A549 treated with ZK216348 at 1 μM for 4 hours (cell line): ENCODE results near the gene OR51I2. TPM values are rescaled to one million over a fixed set of nuclear protein-coding genes. Genes with fewer than 3 reads are reported as not detected.

ENCODE experiments used
- total RNA-seq: library from RNA; stranded (reverse); fragments of 200-300 nt; extraction: Qiagen RNA extraction; gene quantifications from 5 replicates; pipeline ENCODE4 v1.2.3, GENCODE V29; 2022; ENCODE audit warnings: low read depth

The OR51I2 gene
- total RNA-seq: not detected in 5 replicates

GRCh38 chr11:5449023-5449422, at the start of gene OR51I2:
TSS of gene OR51I2 (plus strand) at chr11:5449323. CDS start at chr11:5453489, 4,166 bp downstream.

GRCh38 chr11:5421811-5422210, 27.3 kb upstream of the OR51I2 start, which contains the start of gene OR51Q1:
TSS of gene OR51Q1 (plus strand) at chr11:5422111. CDS start at chr11:5422201, 90 bp downstream.

GRCh38 chr11:5441414-5441813, 7.7 kb upstream of the OR51I2 start, which contains the start of gene OR51I1:
TSS of gene OR51I1 (minus strand) at chr11:5441514. CDS start at chr11:5441514, 0 bp downstream.

GRCh38 chr11:5488385-5488784, 39.3 kb downstream of the OR51I2 start, which contains the start of gene OR52D1:
TSS of gene OR52D1 (plus strand) at chr11:5488685. CDS start at chr11:5488707, 22 bp downstream.

Other genes with a start within 250 kb of the OR51I2 start
- not detected in 5 replicates for gene OR51V1, start 248.6 kb upstream of the OR51I2 start, total RNA-seq
- not detected in 5 replicates for gene HBB, start 222.3 kb upstream of the OR51I2 start, total RNA-seq
- gene HBD, start 214.8 kb upstream of the OR51I2 start, total RNA-seq: not detected in 5 replicates
- not detected in 5 replicates for gene HBG1, start 199.5 kb upstream of the OR51I2 start, total RNA-seq
- gene HBG2, start 194.5 kb upstream of the OR51I2 start, total RNA-seq: not detected in 5 replicates
- 0.53 TPM in 1 of 5 replicates, not detected in the others for gene HBE1, start 179.4 kb upstream of the OR51I2 start, total RNA-seq
- not detected in 5 replicates for gene OR51B4, start 147.4 kb upstream of the OR51I2 start, total RNA-seq
- not detected in 5 replicates for gene OR51B2, start 125.0 kb upstream of the OR51I2 start, total RNA-seq
- 0.47 TPM in 1 of 5 replicates, not detected in the others for gene OR51B5, start 105.8 kb upstream of the OR51I2 start, total RNA-seq
- not detected in 5 replicates for gene OR51B6, start 97.8 kb upstream of the OR51I2 start, total RNA-seq
- gene OR51M1, start 65.5 kb upstream of the OR51I2 start, total RNA-seq: not detected in 5 replicates
- not detected in 5 replicates for gene OR51Q1, start 27.2 kb upstream of the OR51I2 start, total RNA-seq
- gene OR51I1, start 7.8 kb upstream of the OR51I2 start, total RNA-seq: not detected in 5 replicates
- not detected in 5 replicates for gene OR52D1, start 39.4 kb downstream of the OR51I2 start, total RNA-seq
- gene UBQLN3, start 60.6 kb downstream of the OR51I2 start, total RNA-seq: not detected in 5 replicates
- 0.09 TPM in 1 of 5 replicates, not detected in the others for gene UBQLNL, start 67.4 kb downstream of the OR51I2 start, total RNA-seq
- not detected in 5 replicates for gene OR52H1, start 99.2 kb downstream of the OR51I2 start, total RNA-seq
- gene OR52B6, start 131.6 kb downstream of the OR51I2 start, total RNA-seq: not detected in 5 replicates
- gene TRIM6, start 147.3 kb downstream of the OR51I2 start, total RNA-seq: 9.6 to 15.3 TPM (median 10.6 TPM) in 5 replicates
- 2.6 to 4.3 TPM (median 3.5 TPM) in 5 replicates for gene TRIM34, start 175.7 kb downstream of the OR51I2 start, total RNA-seq
- 9.9 to 13.5 TPM (median 10.7 TPM) in 5 replicates for gene TRIM5, start 235.8 kb downstream of the OR51I2 start, total RNA-seq
- 0.57 to 1.0 TPM (median 0.81 TPM) in 5 replicates for gene TRIM22, start 240.5 kb downstream of the OR51I2 start, total RNA-seq